Left lobe of liver (tissue), 2 donors: ENCODE results near the gene TTBK1. TPM values are rescaled to one million over a fixed set of nuclear protein-coding genes. Genes with fewer than 3 reads are reported as not detected.

ENCODE experiments used
- ATAC-seq: fragments of 200-7000 bp; cut with Tn5 transposase; one replicate; pipeline ENCODE4 v1.9.1; 2020; ENCODE audit warnings: mild to moderate bottlenecking, moderate library complexity
- DNase-seq: peaks from one replicate; pipeline ENCODE4 v3.0.0-alpha.2; 2020; ENCODE audit warnings: low spot score
- total RNA-seq: library from RNA; stranded (reverse); gene quantifications from one replicate; pipeline ENCODE4 v1.2.1, GENCODE V29; 2021
- donor health status: DM: no; HTN: no; CAD: no; lungs with moderate emphysema.
- donor health status: DM: no; HTN: yes; CAD: no.

TTBK1 gene
- total RNA-seq, 1 donor from 2014 or later: 2.0 TPM

GRCh38 chr6:43335469-43335868 lies 92.2 kb downstream of the TTBK1 start:
- DNase-seq (no peak), ATAC-seq (no peak)

DNA sequence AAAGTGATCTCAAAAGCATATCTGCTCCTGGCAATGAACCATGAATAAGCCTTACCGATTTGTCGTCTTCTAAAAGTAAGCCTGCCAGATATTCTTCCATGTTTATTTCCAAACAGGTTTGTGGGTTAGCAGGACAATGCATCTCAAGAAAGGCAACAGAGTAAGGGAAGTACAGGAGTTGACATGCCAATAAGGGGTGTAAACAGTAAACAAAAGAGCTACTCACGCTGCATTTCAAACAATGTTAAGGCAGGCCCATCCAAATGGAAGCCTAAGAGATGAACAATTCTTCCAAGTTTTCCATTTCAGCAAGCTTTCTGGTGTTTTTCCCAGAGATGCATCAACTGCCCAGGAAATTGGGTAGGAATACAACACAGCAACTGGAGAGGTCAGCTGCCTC lies 93.1 kb downstream of the TTBK1 start:
- ATAC-seq (no peak), DNase-seq (no peak)

Other genes with a start within 250 kb of the TTBK1 start
- gene MEA1, start 229.5 kb upstream of the TTBK1 start, total RNA-seq: 20.2 TPM
- gene KLHDC3, start 229.2 kb upstream of the TTBK1 start, total RNA-seq: 42.5 TPM
- 21.7 TPM for gene RRP36, start 221.9 kb upstream of the TTBK1 start, total RNA-seq
- 8.5 TPM for gene CUL7, start 189.6 kb upstream of the TTBK1 start, total RNA-seq
- 71.8 TPM for gene MRPL2, start 184.0 kb upstream of the TTBK1 start, total RNA-seq
- gene KLC4, start 183.8 kb upstream of the TTBK1 start, total RNA-seq: 141 TPM
- 1.3 TPM for gene PTK7, start 167.2 kb upstream of the TTBK1 start, total RNA-seq
- gene SRF, start 72.2 kb upstream of the TTBK1 start, total RNA-seq: 6.7 TPM
- gene CUL9, start 61.3 kb upstream of the TTBK1 start, total RNA-seq: 18.1 TPM
- 80.4 TPM for gene DNPH1, start 14.0 kb upstream of the TTBK1 start, total RNA-seq
- gene SLC22A7, start 54.8 kb downstream of the TTBK1 start, total RNA-seq: 269 TPM
- gene CRIP3, start 65.3 kb downstream of the TTBK1 start, total RNA-seq: 8.4 TPM
- 9.4 TPM for gene ZNF318, start 126.2 kb downstream of the TTBK1 start, total RNA-seq
- gene ABCC10, start 184.1 kb downstream of the TTBK1 start, total RNA-seq: 11.9 TPM
- not detected for gene DLK2, start 212.1 kb downstream of the TTBK1 start, total RNA-seq
- 14.0 TPM for gene TJAP1, start 234.1 kb downstream of the TTBK1 start, total RNA-seq